H9 (cell line): ENCODE data around the gene IFT57. TPM values are rescaled to one million over a fixed set of nuclear protein-coding genes. Genes with fewer than 3 reads are reported as not detected.

ENCODE experiments used
- DNase-seq: peaks from one replicate; pipeline ENCODE4 v3.0.0-alpha.2; 2017
- H2AFZ ChIP-seq: one replicate; pipeline ENCODE4 v1.6.1; 2013; ENCODE audit warnings: mild to moderate bottlenecking, low read length, control low read depth, moderate library complexity
- H2AK5ac ChIP-seq: 2 replicates; pipeline ENCODE4 v1.6.1; 2013; ENCODE audit warnings: low read length, control low read depth, mixed read lengths; ENCODE audit not compliant: insufficient read length
- H2BK120ac ChIP-seq: one replicate; pipeline ENCODE4 v1.6.1; 2013; ENCODE audit warnings: low read depth, mild to moderate bottlenecking, low read length, control low read depth, inconsistent platforms; ENCODE audit not compliant: poor library complexity, severe bottlenecking
- H2BK12ac ChIP-seq: 2 replicates; pipeline ENCODE4 v1.6.1; 2013; ENCODE audit warnings: low read length, control low read depth, mixed read lengths, low read depth; ENCODE audit not compliant: insufficient read length
- H2BK15ac ChIP-seq: 2 replicates; pipeline ENCODE4 v1.6.1; 2013; ENCODE audit warnings: low read depth, low read length, control low read depth
- H2BK20ac ChIP-seq: one replicate; pipeline ENCODE4 v1.6.1; 2013; ENCODE audit warnings: low read depth, mild to moderate bottlenecking, low read length, control low read depth, inconsistent platforms; ENCODE audit not compliant: poor library complexity, severe bottlenecking
- H2BK5ac ChIP-seq: 2 replicates; pipeline ENCODE4 v1.6.1; 2013; ENCODE audit warnings: low read length, control low read depth, mixed read lengths; ENCODE audit not compliant: insufficient read length
- H3K14ac ChIP-seq: 2 replicates; pipeline ENCODE4 v1.6.1; 2013; ENCODE audit warnings: low read length, control low read depth; ENCODE audit not compliant: insufficient read depth
- H3K18ac ChIP-seq: 2 replicates; pipeline ENCODE4 v1.6.1; 2013; ENCODE audit warnings: low read depth, mild to moderate bottlenecking, mixed read lengths, low read length, control low read depth; ENCODE audit not compliant: insufficient read length
- H3K23ac ChIP-seq: 2 replicates; pipeline ENCODE4 v1.6.1; 2013; ENCODE audit warnings: low read length, control low read depth, mixed read lengths, low read depth; ENCODE audit not compliant: insufficient read length
- H3K23me2 ChIP-seq: 2 replicates; pipeline ENCODE4 v1.6.1; 2013; ENCODE audit warnings: low read depth, mild to moderate bottlenecking, mixed read lengths, low read length, control low read depth; ENCODE audit not compliant: insufficient read length, poor library complexity, severe bottlenecking
- H3K27ac ChIP-seq: 2 replicates; pipeline ENCODE4 v1.5.1; 2013; ENCODE audit warnings: low read length, control low read depth, mixed read lengths, low read depth; ENCODE audit not compliant: insufficient read length
- H3K27me3 ChIP-seq: 2 replicates; pipeline ENCODE4 v1.6.1; 2013; ENCODE audit warnings: low read length, control low read depth, inconsistent platforms; ENCODE audit not compliant: insufficient read depth
- H3K4ac ChIP-seq: 2 replicates; pipeline ENCODE4 v1.6.1; 2013; ENCODE audit warnings: low read depth, mild to moderate bottlenecking, control low read depth, inconsistent platforms, low read length, moderate library complexity
- H3K4me1 ChIP-seq: 2 replicates; pipeline ENCODE4 v1.6.1; 2013; ENCODE audit warnings: low read length, control low read depth, inconsistent platforms; ENCODE audit not compliant: insufficient read depth
- H3K4me2 ChIP-seq: 2 replicates; pipeline ENCODE4 v1.6.1; 2013; ENCODE audit warnings: low read length, control low read depth, mixed read lengths; ENCODE audit not compliant: insufficient read length, insufficient read depth
- H3K56ac ChIP-seq: 2 replicates; pipeline ENCODE4 v1.6.1; 2013; ENCODE audit warnings: low read depth, mild to moderate bottlenecking, mixed read lengths, low read length, control low read depth; ENCODE audit not compliant: insufficient read length
- H3K79me1 ChIP-seq: 2 replicates; pipeline ENCODE4 v1.6.1; 2013; ENCODE audit warnings: low read depth, mild to moderate bottlenecking, moderate library complexity, low read length, control low read depth, inconsistent platforms; ENCODE audit not compliant: insufficient read depth, poor library complexity, severe bottlenecking
- H3K79me2 ChIP-seq: 2 replicates; pipeline ENCODE4 v1.6.1; 2013; ENCODE audit warnings: low read length, control low read depth, inconsistent platforms; ENCODE audit not compliant: insufficient read depth
- H3K9ac ChIP-seq: 2 replicates; pipeline ENCODE4 v1.6.1; 2013; ENCODE audit warnings: low read length, control low read depth, mixed read lengths; ENCODE audit not compliant: insufficient read length; ENCODE audit errors: extremely low read depth
- H3K9me3 ChIP-seq: one replicate; pipeline ENCODE4 v1.6.1; 2013; ENCODE audit warnings: low read depth, low read length, inconsistent platforms; ENCODE audit not compliant: control insufficient read depth
- H3T11ph ChIP-seq: one replicate; pipeline ENCODE4 v1.6.1; 2013; ENCODE audit warnings: mild to moderate bottlenecking, low read length, control low read depth, inconsistent platforms
- H4K20me1 ChIP-seq: one replicate; pipeline ENCODE4 v1.6.1; 2013; ENCODE audit not compliant: control insufficient read depth, insufficient read length, insufficient read depth
- H4K5ac ChIP-seq: 2 replicates; pipeline ENCODE4 v1.6.1; 2013; ENCODE audit warnings: low read depth, mild to moderate bottlenecking, mixed read lengths, low read length, control low read depth; ENCODE audit not compliant: insufficient read length
- H4K8ac ChIP-seq: replicated peaks from 2 replicates; pipeline ENCODE4 v1.6.1; 2013; ENCODE audit warnings: low read length, control low read depth, mixed read lengths, low read depth; ENCODE audit not compliant: insufficient read length
- H4K91ac ChIP-seq: 2 replicates; pipeline ENCODE4 v1.6.1; 2013; ENCODE audit warnings: low read depth, mild to moderate bottlenecking, moderate library complexity, mixed read lengths, low read length, control low read depth; ENCODE audit not compliant: insufficient read length
- H3K27ac Mint-ChIP-seq, 3 experiments: 2 replicates in 2 of 3; 3 replicates in 1 of 3; pipeline ENCODE4 v1.8.0; 2020 to 2021; ENCODE audit warnings: mixed read lengths in 3 of 3, mild to moderate bottlenecking in 1 of 3, moderate library complexity in 1 of 3
- H3K27me3 Mint-ChIP-seq: 2 replicates; pipeline ENCODE4 v1.8.0; 2021; ENCODE audit warnings: low read depth, mild to moderate bottlenecking, moderate library complexity, mixed read lengths
- H3K36me3 Mint-ChIP-seq, 3 experiments: 2 replicates in 2 of 3; 3 replicates in 1 of 3; pipeline ENCODE4 v1.8.0; 2020 to 2021; ENCODE audit warnings: low read depth in 3 of 3, mixed read lengths in 3 of 3; ENCODE audit not compliant: insufficient read depth in 1 of 3
- H3K4me1 Mint-ChIP-seq, 2 experiments: 2 replicates each; pipeline ENCODE4 v1.8.0; 2020; ENCODE audit warnings: mixed read lengths in 2 of 2
- H3K4me3 Mint-ChIP-seq, 2 experiments: 2 replicates in 1 of 2; 3 replicates in 1 of 2; pipeline ENCODE4 v1.8.0; 2020 to 2021; ENCODE audit warnings: mild to moderate bottlenecking in 2 of 2, mixed read lengths in 2 of 2, moderate library complexity in 1 of 2
- H3K9me3 Mint-ChIP-seq, 2 experiments: 2 replicates in 1 of 2; 3 replicates in 1 of 2; pipeline ENCODE4 v1.8.0; 2020; ENCODE audit warnings: mild to moderate bottlenecking in 2 of 2, mixed read lengths in 2 of 2, moderate library complexity in 1 of 2
- WGBS: extraction: QIAGEN DNeasy Blood & Tissue Kit; methylation state at CpG from one replicate; pipeline ENCODE4 v1.1.7; 2013; ENCODE audit warnings: missing lambda C conversion rate, low lambda C conversion rate, mixed read lengths; ENCODE audit not compliant: insufficient read length; ENCODE audit errors: extremely low coverage; 5-methylcytosine and 5-hydroxymethylcytosine counted together
- total RNA-seq: library from RNA; stranded (reverse); gene quantifications from 2 replicates; pipeline ENCODE4 v1.2.1, GENCODE V29; 2021
- TF ChIP-seq, protein P1 (sequence below): fragments of 200-600 bp; sonication (generic); conservative IDR thresholded peaks from 3 replicates; pipeline ENCODE4 v1.8.0; 2021; ENCODE audit warnings: antibody characterized with exemption, mild to moderate bottlenecking

IFT57 gene
- total RNA-seq, 1 experiment from 2014 or later, result 21.4 TPM

DNA sequence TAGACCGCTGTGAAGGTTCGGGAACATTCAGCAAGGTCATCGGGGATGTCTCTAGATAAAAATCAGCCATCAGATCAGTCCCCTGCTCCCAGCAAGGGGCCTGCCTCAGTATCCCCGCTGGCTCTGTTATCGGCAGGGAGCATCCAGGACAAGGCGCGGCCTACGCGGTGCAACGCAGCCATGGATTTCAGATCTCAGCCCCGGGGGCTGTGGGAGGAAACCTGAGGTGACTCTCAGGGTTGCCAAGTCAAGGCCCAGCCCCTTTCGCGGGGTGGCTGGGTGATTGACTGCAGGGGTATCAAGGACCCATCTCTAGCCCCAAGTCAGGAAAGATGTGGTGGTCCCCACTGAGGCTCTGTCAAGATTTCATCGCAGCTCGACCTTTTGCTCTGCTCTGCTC, 108.2 kb downstream of the IFT57 start:
- H3K4me2 ChIP-seq, result no peak overlapping the region
- H4K20me1 ChIP-seq, result no peaks in the 10 kb centered on the region
- H4K5ac ChIP-seq, result no peak overlapping the region
- no peak overlapping the region for H2BK12ac ChIP-seq
- H4K91ac ChIP-seq, result no peak overlapping the region
- H3K14ac ChIP-seq, result no peak overlapping the region
- no peak overlapping the region for H2BK20ac ChIP-seq
- DNase-seq, result no peak
- no peaks in the 10 kb centered on the region for H3K4me1 Mint-ChIP-seq
- H3K4me1 ChIP-seq, result no peaks in the 10 kb centered on the region
- TF ChIP-seq, protein P1, sequence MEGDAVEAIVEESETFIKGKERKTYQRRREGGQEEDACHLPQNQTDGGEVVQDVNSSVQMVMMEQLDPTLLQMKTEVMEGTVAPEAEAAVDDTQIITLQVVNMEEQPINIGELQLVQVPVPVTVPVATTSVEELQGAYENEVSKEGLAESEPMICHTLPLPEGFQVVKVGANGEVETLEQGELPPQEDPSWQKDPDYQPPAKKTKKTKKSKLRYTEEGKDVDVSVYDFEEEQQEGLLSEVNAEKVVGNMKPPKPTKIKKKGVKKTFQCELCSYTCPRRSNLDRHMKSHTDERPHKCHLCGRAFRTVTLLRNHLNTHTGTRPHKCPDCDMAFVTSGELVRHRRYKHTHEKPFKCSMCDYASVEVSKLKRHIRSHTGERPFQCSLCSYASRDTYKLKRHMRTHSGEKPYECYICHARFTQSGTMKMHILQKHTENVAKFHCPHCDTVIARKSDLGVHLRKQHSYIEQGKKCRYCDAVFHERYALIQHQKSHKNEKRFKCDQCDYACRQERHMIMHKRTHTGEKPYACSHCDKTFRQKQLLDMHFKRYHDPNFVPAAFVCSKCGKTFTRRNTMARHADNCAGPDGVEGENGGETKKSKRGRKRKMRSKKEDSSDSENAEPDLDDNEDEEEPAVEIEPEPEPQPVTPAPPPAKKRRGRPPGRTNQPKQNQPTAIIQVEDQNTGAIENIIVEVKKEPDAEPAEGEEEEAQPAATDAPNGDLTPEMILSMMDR, result no peak
- H3K27ac ChIP-seq, result no peak overlapping the region
- no peaks in the 10 kb centered on the region for H3K79me2 ChIP-seq
- H3K27me3 Mint-ChIP-seq, result no peaks in the 10 kb centered on the region; the same call in 1 of the 2 replicates
- H3K4me3 Mint-ChIP-seq, result no peak overlapping the region
- H2AFZ ChIP-seq, result no peak overlapping the region
- H3K4ac ChIP-seq, result no peak overlapping the region
- H3T11ph ChIP-seq, result no peak overlapping the region
- H3K56ac ChIP-seq, result no peak overlapping the region
- no peaks in the 10 kb centered on the region for H3K27me3 ChIP-seq
- no peak overlapping the region for H2BK5ac ChIP-seq
- H2BK120ac ChIP-seq, result no peak overlapping the region
- no peak overlapping the region for H3K18ac ChIP-seq
- no peaks in the 10 kb centered on the region for H3K9me3 ChIP-seq
- no peak overlapping the region for H2BK15ac ChIP-seq
- no peaks in the 10 kb centered on the region for H3K23me2 ChIP-seq
- H4K8ac ChIP-seq, result no peak overlapping the region
- no CpG with 5 or more reads among the region's 15 CpGs for WGBS
- H3K9ac ChIP-seq, result no peak overlapping the region
- no peak overlapping the region for H3K23ac ChIP-seq
- no peaks in the 10 kb centered on the region for H3K9me3 Mint-ChIP-seq
- no peak overlapping the region for H2AK5ac ChIP-seq
- H3K36me3 Mint-ChIP-seq, result no peaks in the 10 kb centered on the region
- H3K79me1 ChIP-seq, result no peaks in the 10 kb centered on the region
- no peak overlapping the region for H3K27ac Mint-ChIP-seq
